Upper lobe of left lung (tissue), 6 donors: Measurements from ENCODE around the gene PLPPR3. TPM values are rescaled to one million over a fixed set of nuclear protein-coding genes. Genes with fewer than 3 reads are reported as not detected.
A peak's percentile ranks its signal among the peaks of the same experiment; 100 is the strongest.

ENCODE experiments used
- ATAC-seq, 2 donors: fragments of 200-7000 bp; cut with Tn5 transposase; one replicate each; pipeline ENCODE4 v1.9.1; 2022; ENCODE audit warnings: mild to moderate bottlenecking in 2 of 2, moderate library complexity in 2 of 2; ENCODE audit not compliant: low FRiP score in 2 of 2
- DNase-seq, 2 donors: peaks; one replicate each; pipeline ENCODE4 v3.0.0-alpha.2; 2019 to 2020
- H3K27ac ChIP-seq, 4 donors: fragments of 200-600 bp; sonication (generic); one replicate each; pipeline ENCODE4 v1.5.1; 2016 to 2019
- H3K27me3 ChIP-seq, 4 donors: fragments of 200-600 bp; sonication (generic); one replicate each; pipeline ENCODE4 v1.5.1; 2017 to 2019
- H3K36me3 ChIP-seq, 4 donors: fragments of 200-600 bp; sonication (generic); one replicate each; pipeline ENCODE4 v1.5.1; 2016 to 2019
- H3K4me1 ChIP-seq, 4 donors: fragments of 200-600 bp; sonication (generic); one replicate each; pipeline ENCODE4 v1.5.1; 2018 to 2019
- H3K4me3 ChIP-seq, 4 donors: fragments of 200-600 bp; sonication (generic); one replicate each; pipeline ENCODE4 v1.5.1; 2017 to 2019; ENCODE audit warnings: mild to moderate bottlenecking in 2 of 4, moderate library complexity in 1 of 4
- H3K9me3 ChIP-seq, 4 donors: fragments of 200-600 bp; sonication (generic); one replicate each; pipeline ENCODE4 v1.5.1; 2018 to 2019
- EP300 ChIP-seq, 4 donors: sonication (generic); formaldehyde crosslinking; IDR thresholded peaks; one replicate each; pipeline ENCODE4 v1.5.1; 2017; ENCODE audit warnings: antibody characterized with exemption in 4 of 4, control low read depth in 2 of 4
- POLR2A ChIP-seq, 4 donors: fragments of 450-650 bp; IDR thresholded peaks; one replicate each; pipeline ENCODE4 v1.5.1; 2016 to 2017; ENCODE audit warnings: antibody characterized with exemption in 4 of 4, mild to moderate bottlenecking in 2 of 4
- POLR2AphosphoS5 ChIP-seq, 2 donors: sonication (generic); formaldehyde crosslinking; IDR thresholded peaks; one replicate each; pipeline ENCODE4 v1.5.1; 2017; ENCODE audit warnings: antibody characterized with exemption in 2 of 2
- WGBS, 2 donors: methylation state at CpG; one replicate each; pipeline ENCODE4 v1.1.5; 2017 to 2018; 5-methylcytosine and 5-hydroxymethylcytosine counted together
- total RNA-seq, 6 donors: library from RNA; depleted of rRNA in 4 of 6; stranded (reverse); fragments of >200 nt in 4 of 6; gene quantifications; one replicate each; pipeline versions ENCODE4 v1.1.0 to v1.2.1, GENCODE V29; 2016 to 2021
- TF ChIP-seq, protein P1 (sequence below), 6 experiments: fragments of 450-650 bp in 4 of 6; fragments of 200-600 bp in 2 of 6; sonication (generic) in 2 of 6; IDR thresholded peaks; one replicate each; pipeline ENCODE4 v1.5.1; 2016 to 2019; ENCODE audit warnings: antibody characterized with exemption in 6 of 6
- donor health status: DM: no; HTN: no; CAD: no; lungs with moderate emphysema.
- donor health status: DM: no; HTN: yes; CAD: no; lungs with severe emphysema.

Gene PLPPR3
- total RNA-seq, 6 donors from 2014 or later: 0.63 to 14.2 (median 5.6) TPM

DNA sequence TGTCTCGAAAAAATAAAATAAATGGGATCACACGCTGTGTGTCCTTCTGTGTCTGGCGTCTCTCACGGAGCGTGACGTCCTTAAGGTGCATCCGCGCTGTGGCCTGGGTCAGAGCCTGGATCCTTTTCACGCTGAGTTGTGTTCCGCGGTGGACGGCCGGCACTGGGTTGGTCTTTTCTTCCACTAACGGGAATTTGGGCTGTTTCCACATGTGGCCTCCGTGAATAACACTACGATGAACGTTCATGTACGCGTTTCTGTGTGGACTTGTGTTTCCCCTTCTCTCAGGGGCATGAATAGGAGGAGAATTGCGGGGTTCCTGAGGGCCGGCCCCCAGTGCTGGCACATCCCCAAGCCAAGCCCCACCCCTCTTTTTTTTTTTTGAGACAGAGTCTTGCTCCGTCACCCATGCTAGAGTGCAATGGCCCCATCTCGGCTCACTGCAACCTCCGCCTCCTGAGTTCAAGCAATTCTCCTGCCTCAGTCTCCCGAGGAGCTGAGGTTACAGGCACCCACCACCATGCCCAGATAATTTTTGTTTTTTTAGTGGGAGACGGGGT lies 30.7 kb downstream of the PLPPR3 start:
- ATAC-seq (no peak), DNase-seq (no peak)
- Histone ChIP-seq H3K27ac (peak overlapping the region; percentile 76 to 88 (median 80)), H3K4me3 (no peak overlapping the region), H3K36me3 (no peaks in the 10 kb centered on the region), H3K4me1 (peaks cover 41 to 55% (median 54%) of the 10 kb centered on the region in 4 donors), H3K27me3 (no peaks in the 10 kb centered on the region), H3K9me3 (no peaks in the 10 kb centered on the region)
- TF ChIP-seq, protein P1, sequence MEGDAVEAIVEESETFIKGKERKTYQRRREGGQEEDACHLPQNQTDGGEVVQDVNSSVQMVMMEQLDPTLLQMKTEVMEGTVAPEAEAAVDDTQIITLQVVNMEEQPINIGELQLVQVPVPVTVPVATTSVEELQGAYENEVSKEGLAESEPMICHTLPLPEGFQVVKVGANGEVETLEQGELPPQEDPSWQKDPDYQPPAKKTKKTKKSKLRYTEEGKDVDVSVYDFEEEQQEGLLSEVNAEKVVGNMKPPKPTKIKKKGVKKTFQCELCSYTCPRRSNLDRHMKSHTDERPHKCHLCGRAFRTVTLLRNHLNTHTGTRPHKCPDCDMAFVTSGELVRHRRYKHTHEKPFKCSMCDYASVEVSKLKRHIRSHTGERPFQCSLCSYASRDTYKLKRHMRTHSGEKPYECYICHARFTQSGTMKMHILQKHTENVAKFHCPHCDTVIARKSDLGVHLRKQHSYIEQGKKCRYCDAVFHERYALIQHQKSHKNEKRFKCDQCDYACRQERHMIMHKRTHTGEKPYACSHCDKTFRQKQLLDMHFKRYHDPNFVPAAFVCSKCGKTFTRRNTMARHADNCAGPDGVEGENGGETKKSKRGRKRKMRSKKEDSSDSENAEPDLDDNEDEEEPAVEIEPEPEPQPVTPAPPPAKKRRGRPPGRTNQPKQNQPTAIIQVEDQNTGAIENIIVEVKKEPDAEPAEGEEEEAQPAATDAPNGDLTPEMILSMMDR (IDR thresholded peaks at IDR 0.05): no peak
- no peak for TF ChIP-seq POLR2A (IDR thresholded peaks at IDR 0.05)
- no peak for TF ChIP-seq POLR2AphosphoS5 (IDR thresholded peaks at IDR 0.05)
- no peak for TF ChIP-seq EP300 (IDR thresholded peaks at IDR 0.05)
- WGBS, 2 donors: 75 to 76% methylated on average over 26 of the region's 26 CpGs

- Histone ChIP-seq H3K4me1 (peaks cover 38 to 50% (median 49%) of the 10 kb centered on the region in 4 donors), H3K4me3 (peak overlapping the region in 1 of 4 donors; percentile 26), H3K36me3 (no peaks in the 10 kb centered on the region), H3K9me3 (no peaks in the 10 kb centered on the region), H3K27me3 (no peaks in the 10 kb centered on the region), H3K27ac (peak overlapping the region; percentile 36 to 88 (median 78))
- no peak for DNase-seq
- 36 to 58% methylated on average over 9 of the region's 9 CpGs for WGBS, 2 donors
- ATAC-seq: peak in 1 of 2 donors; percentile 54
- TF ChIP-seq EP300 (IDR thresholded peaks at IDR 0.05) (no peak), POLR2AphosphoS5 (IDR thresholded peaks at IDR 0.05) (no peak)
- TF ChIP-seq, protein P1 (IDR thresholded peaks at IDR 0.05): no peak
Observed at GRCh38 chr19:789701-790060, 32.1 kb downstream of the PLPPR3 start.

DNA sequence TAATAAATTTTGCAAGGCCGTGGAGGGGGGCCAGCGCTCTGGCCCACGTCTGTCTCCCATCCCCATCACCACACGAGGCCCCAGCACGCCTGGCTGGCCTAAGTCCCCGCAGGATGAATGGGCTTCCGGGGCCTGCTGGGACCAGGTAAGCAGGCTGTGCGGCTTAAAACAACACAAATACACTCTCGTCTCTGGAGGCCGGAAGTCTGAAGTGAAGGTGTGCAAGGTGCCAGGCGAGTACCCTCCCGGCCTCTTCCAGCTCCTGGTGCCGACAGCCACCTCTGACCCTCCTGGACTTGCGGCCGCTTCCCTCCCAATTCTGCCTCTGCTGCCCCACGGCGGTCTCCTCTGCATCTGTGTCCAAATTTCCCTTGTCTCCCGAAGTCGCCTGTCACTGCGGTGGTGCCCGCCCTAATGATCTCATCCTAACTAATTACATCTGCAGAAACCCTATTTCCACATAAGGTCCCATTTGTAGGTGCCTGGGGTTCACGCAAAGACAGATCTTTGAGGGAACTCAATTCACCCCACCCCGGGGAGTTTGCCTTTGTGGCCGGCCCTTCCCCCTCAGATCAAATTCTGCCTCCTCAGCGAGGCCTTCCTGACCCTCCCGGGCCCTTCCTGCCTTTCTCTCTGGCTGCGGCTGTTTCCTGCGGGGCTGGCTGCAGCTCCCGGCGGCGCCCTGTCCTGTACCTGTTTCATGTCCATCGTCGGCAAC lies 32.6 kb downstream of the PLPPR3 start:
- Histone ChIP-seq H3K9me3 (no peaks in the 10 kb centered on the region), H3K27me3 (no peaks in the 10 kb centered on the region), H3K27ac (peak overlapping the region; percentile 36 to 88 (median 78)), H3K36me3 (no peaks in the 10 kb centered on the region), H3K4me3 (peak overlapping the region in 1 of 4 donors; percentile 26), H3K4me1 (peaks cover 43 to 55% (median 53%) of the 10 kb centered on the region in 4 donors)
- peak in 1 of 2 donors; percentile 54 for DNase-seq
- TF ChIP-seq POLR2A (IDR thresholded peaks at IDR 0.05) (peak in 1 of 4 donors; percentile 15), EP300 (IDR thresholded peaks at IDR 0.05) (no peak), POLR2AphosphoS5 (IDR thresholded peaks at IDR 0.05) (peak in 1 of 2 donors; percentile 54)
- peak; percentile 31 to 38 for ATAC-seq
- 33 to 40% methylated on average over 24 to 33 of the region's 33 CpGs for WGBS, 2 donors

DNA sequence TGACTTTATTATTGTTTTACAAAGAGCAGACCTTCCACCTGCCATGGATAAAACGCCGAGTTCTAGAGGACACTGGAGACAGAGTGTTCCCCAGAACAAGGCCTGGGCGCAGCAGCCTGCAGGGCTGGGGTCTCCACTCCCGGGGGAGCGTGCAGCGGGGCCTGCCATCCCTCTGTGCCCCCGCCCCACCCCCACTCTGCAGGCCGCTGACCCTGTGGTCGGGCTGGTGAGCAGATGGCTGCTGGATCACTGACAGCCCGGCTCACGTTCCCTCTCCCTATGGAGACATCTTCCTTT lies 33.1 kb downstream of the PLPPR3 start:
- 67 to 86% methylated on average over 4 to 11 of the region's 11 CpGs for WGBS, 2 donors
- peak overlapping the region in 1 of 4 donors; percentile 26 for H3K4me3 ChIP-seq

DNA sequence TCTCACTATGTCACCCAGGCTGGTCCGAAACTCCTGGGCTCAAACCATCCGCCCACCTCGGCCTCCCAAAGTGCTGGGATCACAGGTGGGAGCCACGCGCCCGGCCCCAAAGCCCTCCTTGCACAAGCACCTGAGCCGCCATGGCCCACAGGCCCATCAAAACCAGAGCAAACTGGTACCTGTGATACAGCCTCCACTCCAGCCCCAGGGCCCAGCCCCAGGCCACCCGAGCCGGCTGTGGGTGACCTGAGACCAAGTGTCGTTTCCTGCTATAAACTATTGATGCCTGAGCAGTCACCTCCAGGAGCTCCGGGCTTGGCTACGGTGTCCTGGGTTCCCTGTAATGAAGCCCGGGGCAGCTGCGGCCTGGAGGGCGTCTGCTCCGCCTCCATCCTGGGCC lies 34.2 kb downstream of the PLPPR3 start:
- Histone ChIP-seq H3K4me1 (peaks cover 49 to 64% (median 57%) of the 10 kb centered on the region in 4 donors), H3K9me3 (no peaks in the 10 kb centered on the region), H3K27ac (peak overlapping the region; percentile 36 to 81 (median 62)), H3K27me3 (no peaks in the 10 kb centered on the region), H3K36me3 (no peaks in the 10 kb centered on the region), H3K4me3 (no peak overlapping the region)
- DNase-seq (peak in 1 of 2 donors; percentile 68), ATAC-seq (no peak)
- TF ChIP-seq EP300 (IDR thresholded peaks at IDR 0.05) (no peak), POLR2AphosphoS5 (IDR thresholded peaks at IDR 0.05) (no peak), POLR2A (IDR thresholded peaks at IDR 0.05) (no peak)
- TF ChIP-seq, protein P1 (IDR thresholded peaks at IDR 0.05): no peak
- WGBS, 2 donors: 81 to 84% methylated on average over 15 to 16 of the region's 16 CpGs

More for the DNA sequence above, 33.1 kb downstream of the PLPPR3 start:
- H3K36me3 ChIP-seq: no peaks in the 10 kb centered on the region
- H3K27ac ChIP-seq: peak overlapping the region; percentile 36 to 88 (median 78)
- TF ChIP-seq POLR2AphosphoS5 (IDR thresholded peaks at IDR 0.05) (no peak), EP300 (IDR thresholded peaks at IDR 0.05) (no peak), POLR2A (IDR thresholded peaks at IDR 0.05) (no peak)
- TF ChIP-seq, protein P1 (IDR thresholded peaks at IDR 0.05): no peak
- no peaks in the 10 kb centered on the region for H3K27me3 ChIP-seq
- DNase-seq: peak in 1 of 2 donors; percentile 76
- ATAC-seq: no peak
- peaks cover 48 to 61% (median 55%) of the 10 kb centered on the region in 4 donors for H3K4me1 ChIP-seq
- H3K9me3 ChIP-seq: no peaks in the 10 kb centered on the region
